GM12878 (cell line): ENCODE results near the gene GRIN2A.

ENCODE experiments used
- BRCA1 ChIP-seq: IDR thresholded peaks from 2 replicates; pipeline ENCODE4 v1.6.1; 2011; ENCODE audit warnings: low read depth, low read length, improper control_type of control experiment
- CHD2 ChIP-seq: IDR thresholded peaks from 2 replicates; pipeline ENCODE4 v1.6.1; 2011; ENCODE audit warnings: low read depth, low read length, improper control_type of control experiment, borderline replicate concordance
- EP300 ChIP-seq, 2 experiments: fragments of 150-350 bp in 1 of 2; IDR thresholded peaks; 2 replicates each; pipeline ENCODE4 v1.6.1; 2011 to 2012; ENCODE audit warnings: low read depth in 2 of 2, low read length in 2 of 2, borderline replicate concordance in 1 of 2, improper control_type of control experiment in 1 of 2, inconsistent platforms in 1 of 2; ENCODE audit not compliant: control insufficient read depth in 1 of 2
- FOS ChIP-seq: IDR thresholded peaks from 3 replicates; pipeline ENCODE4 v1.6.1; 2011; ENCODE audit warnings: borderline replicate concordance; ENCODE audit not compliant: insufficient read length; ENCODE audit errors: extremely low read depth
- IKZF1 ChIP-seq: fragments of 450-650 bp; conservative IDR thresholded peaks from 2 replicates; pipeline ENCODE4 v1.6.1; 2017; ENCODE audit warnings: antibody characterized with exemption, mild to moderate bottlenecking
- MXI1 ChIP-seq: fragments of 150-350 bp; IDR thresholded peaks from 2 replicates; pipeline ENCODE4 v1.6.1; 2011; ENCODE audit warnings: low read depth, mild to moderate bottlenecking, inconsistent platforms, low read length, improper control_type of control experiment
- POLR2A ChIP-seq: IDR thresholded peaks from 2 replicates; pipeline ENCODE4 v1.6.1; 2011; ENCODE audit warnings: low read depth, mild to moderate bottlenecking, low read length
- SIN3A ChIP-seq: IDR thresholded peaks from 2 replicates; pipeline ENCODE4 v1.6.1; 2012; ENCODE audit warnings: low read depth, low read length, improper control_type of control experiment
- STAT1 ChIP-seq: fragments of 450-650 bp; conservative IDR thresholded peaks from 2 replicates; pipeline ENCODE4 v1.6.1; 2014; ENCODE audit warnings: antibody characterized with exemption, mild to moderate bottlenecking
- TAF1 ChIP-seq: IDR thresholded peaks from 2 replicates; pipeline ENCODE4 v1.6.1; 2011; ENCODE audit warnings: mild to moderate bottlenecking, low read depth, low read length, borderline replicate concordance
- TARDBP ChIP-seq: IDR thresholded peaks from 2 replicates; pipeline ENCODE4 v1.6.1; 2016; ENCODE audit warnings: borderline replicate concordance
- ZNF274 ChIP-seq: IDR thresholded peaks from one replicate; pipeline ENCODE4 v1.8.0; 2011; ENCODE audit not compliant: insufficient read length, insufficient read depth
- TF ChIP-seq, protein P1 (sequence below), 3 experiments: IDR thresholded peaks in 2 of 3; conservative IDR thresholded peaks in 1 of 3; 2 replicates each; pipeline ENCODE4 v1.5.1; 2011; ENCODE audit warnings: low read depth in 3 of 3, low read length in 3 of 3, mild to moderate bottlenecking in 3 of 3, control low read depth in 2 of 3, moderate library complexity in 2 of 3, inconsistent platforms in 1 of 3, mixed read lengths in 1 of 3; ENCODE audit not compliant: control insufficient read depth in 2 of 3, insufficient read depth in 1 of 3; ENCODE audit errors: extremely low read depth in 1 of 3
- TF ChIP-seq, protein P2 (sequence below): IDR thresholded peaks from 2 replicates; pipeline ENCODE4 v1.6.1; 2011; ENCODE audit warnings: mild to moderate bottlenecking, low read depth, low read length, moderate library complexity; ENCODE audit not compliant: insufficient replicate concordance

DNA sequence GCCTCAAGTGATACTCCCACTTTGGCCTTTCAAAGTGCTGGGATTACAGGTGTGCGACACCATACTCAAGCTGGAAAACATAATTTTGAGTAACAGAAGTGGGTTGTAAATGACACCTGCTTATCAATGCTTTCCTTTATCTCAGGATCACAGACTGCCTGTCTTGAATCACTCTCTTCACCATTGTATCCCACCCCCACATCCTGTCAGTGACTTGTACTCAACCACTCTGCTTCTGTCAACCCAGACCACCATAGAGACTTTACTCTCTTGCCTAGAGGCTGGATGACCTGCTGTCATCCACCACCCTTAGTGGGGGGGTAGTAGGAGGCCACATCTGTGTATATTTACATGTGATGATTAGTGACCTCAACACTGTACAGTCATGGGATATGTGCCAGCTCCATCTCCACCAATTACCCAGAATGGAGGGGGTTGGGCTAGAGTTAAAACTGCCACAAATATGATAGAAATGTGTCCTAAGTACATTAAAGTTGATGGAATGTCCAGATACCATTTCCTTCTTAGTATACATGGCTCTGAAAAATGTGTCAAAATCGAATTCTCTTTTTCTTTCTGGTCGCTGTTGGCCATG is 338.7 kb downstream of the GRIN2A start:
- TF ChIP-seq STAT1 (no peak), POLR2A (no peak), CHD2 (no peak), ZNF274 (no peak), SIN3A (no peak), IKZF1 (no peak), FOS (no peak), TARDBP (no peak), TAF1 (no peak), MXI1 (no peak), EP300 (IDR thresholded peaks at IDR 0.05; ENCODE audit: borderline replicate concordance in 1 of 2, control insufficient read depth in 1 of 2, low read depth in 2 of 2, low read length in 2 of 2) (no peak), BRCA1 (no peak)
- TF ChIP-seq, protein P1, sequence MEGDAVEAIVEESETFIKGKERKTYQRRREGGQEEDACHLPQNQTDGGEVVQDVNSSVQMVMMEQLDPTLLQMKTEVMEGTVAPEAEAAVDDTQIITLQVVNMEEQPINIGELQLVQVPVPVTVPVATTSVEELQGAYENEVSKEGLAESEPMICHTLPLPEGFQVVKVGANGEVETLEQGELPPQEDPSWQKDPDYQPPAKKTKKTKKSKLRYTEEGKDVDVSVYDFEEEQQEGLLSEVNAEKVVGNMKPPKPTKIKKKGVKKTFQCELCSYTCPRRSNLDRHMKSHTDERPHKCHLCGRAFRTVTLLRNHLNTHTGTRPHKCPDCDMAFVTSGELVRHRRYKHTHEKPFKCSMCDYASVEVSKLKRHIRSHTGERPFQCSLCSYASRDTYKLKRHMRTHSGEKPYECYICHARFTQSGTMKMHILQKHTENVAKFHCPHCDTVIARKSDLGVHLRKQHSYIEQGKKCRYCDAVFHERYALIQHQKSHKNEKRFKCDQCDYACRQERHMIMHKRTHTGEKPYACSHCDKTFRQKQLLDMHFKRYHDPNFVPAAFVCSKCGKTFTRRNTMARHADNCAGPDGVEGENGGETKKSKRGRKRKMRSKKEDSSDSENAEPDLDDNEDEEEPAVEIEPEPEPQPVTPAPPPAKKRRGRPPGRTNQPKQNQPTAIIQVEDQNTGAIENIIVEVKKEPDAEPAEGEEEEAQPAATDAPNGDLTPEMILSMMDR (IDR thresholded peaks at IDR 0.05 in 2 of 3, conservative IDR thresholded peaks at IDR 0.05 in 1 of 3; ENCODE audit: control insufficient read depth in 2 of 3, extremely low read depth in 1 of 3, insufficient read depth in 1 of 3, low read depth in 3 of 3, low read length in 3 of 3) = no peak
- TF ChIP-seq, protein P2, sequence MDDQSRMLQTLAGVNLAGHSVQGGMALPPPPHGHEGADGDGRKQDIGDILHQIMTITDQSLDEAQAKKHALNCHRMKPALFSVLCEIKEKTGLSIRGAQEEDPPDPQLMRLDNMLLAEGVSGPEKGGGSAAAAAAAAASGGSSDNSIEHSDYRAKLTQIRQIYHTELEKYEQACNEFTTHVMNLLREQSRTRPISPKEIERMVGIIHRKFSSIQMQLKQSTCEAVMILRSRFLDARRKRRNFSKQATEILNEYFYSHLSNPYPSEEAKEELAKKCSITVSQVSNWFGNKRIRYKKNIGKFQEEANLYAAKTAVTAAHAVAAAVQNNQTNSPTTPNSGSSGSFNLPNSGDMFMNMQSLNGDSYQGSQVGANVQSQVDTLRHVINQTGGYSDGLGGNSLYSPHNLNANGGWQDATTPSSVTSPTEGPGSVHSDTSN = no peak
